NCI-H446 treated with DMSO at 0.1 percent for 48 hours (cell line): ENCODE data around the gene ADAMTSL4.
A peak's percentile ranks its signal among the peaks of the same experiment; 100 is the strongest.
"Not testable (repeated sequence)": the region's sequence is repeated elsewhere in the genome, so short reads cannot be mapped to it uniquely, and the experiment has no call there.

Experiments
- DNase-seq: peaks from one replicate; lab custom pipeline; 2025; lab: John Stamatoyannopoulos, UW

The ADAMTSL4 gene

GRCh38 chr1:150567717-150568593, 18.7 kb downstream of the ADAMTSL4 start:
- DNase-seq = peak; percentile 38

GRCh38 chr1:150568594-150568966, 19.4 kb downstream of the ADAMTSL4 start:
- DNase-seq = no peak

GRCh38 chr1:150572918-150573647, 23.9 kb downstream of the ADAMTSL4 start:
- no peak for DNase-seq

- not testable (repeated sequence) for DNase-seq
Measured at GRCh38 chr1:150573648-150574071, 24.5 kb downstream of the ADAMTSL4 start.

GRCh38 chr1:150574260-150575071, 25.3 kb downstream of the ADAMTSL4 start:
- no peak for DNase-seq

- no peak for DNase-seq
Measured at GRCh38 chr1:150575072-150575489, 25.9 kb downstream of the ADAMTSL4 start.

- no peak for DNase-seq
Measured at GRCh38 chr1:150575518-150576366, 26.5 kb downstream of the ADAMTSL4 start.

- no peak for DNase-seq
Measured at GRCh38 chr1:150576367-150576711, 27.1 kb downstream of the ADAMTSL4 start.

- DNase-seq = no peak
Measured at GRCh38 chr1:150576794-150577556, 27.8 kb downstream of the ADAMTSL4 start.

- DNase-seq = no peak
Measured at GRCh38 chr1:150577557-150578271, 28.5 kb downstream of the ADAMTSL4 start.

GRCh38 chr1:150578272-150579109, 29.3 kb downstream of the ADAMTSL4 start:
- DNase-seq = peak; percentile 25

GRCh38 chr1:150579110-150579944, 30.1 kb downstream of the ADAMTSL4 start, which contains the start of gene MCL1:
Gene MCL1, minus strand, starts transcription at chr1:150579610. Its CDS starts 80 bp downstream, at chr1:150579530.
- peak; percentile 97 for DNase-seq

GRCh38 chr1:150579945-150580642, 30.9 kb downstream of the ADAMTSL4 start:
- no peak for DNase-seq

- DNase-seq = not testable (repeated sequence)
Measured at GRCh38 chr1:150580966-150581365, 31.8 kb downstream of the ADAMTSL4 start.

GRCh38 chr1:150581437-150581836, 32.2 kb downstream of the ADAMTSL4 start:
- not testable (repeated sequence) for DNase-seq

GRCh38 chr1:150581962-150582361, 32.8 kb downstream of the ADAMTSL4 start:
- DNase-seq = not testable (repeated sequence)

GRCh38 chr1:150582371-150582770, 33.2 kb downstream of the ADAMTSL4 start:
- DNase-seq = no peak
